Measurements from ENCODE around the gene CELSR1. TPM values are rescaled to one million over a fixed set of nuclear protein-coding genes. Genes with fewer than 3 reads are reported as not detected.

Gene CELSR1
- total RNA-seq, 1 donor from 2014 or later: 8.9 TPM

GRCh38 chr22:46350646-46351045 lies 186.8 kb downstream of the CELSR1 start:
- intact Hi-C loops (cut with micrococcal nuclease): no loop called here
- H3K27ac ChIP-seq (replicated peaks): peak overlapping the region; percentile 91

GRCh38 chr22:46350121-46350520 lies 187.3 kb downstream of the CELSR1 start:
- Histone ChIP-seq H3K36me3 (peaks cover 96% of the 10 kb centered on the region), H3K9me3 (replicated peaks) (no peaks in the 10 kb centered on the region), H3K4me3 (no peak overlapping the region), H3K27me3 (ENCODE audit: low read depth) (no peaks in the 10 kb centered on the region), H3K4me1 (peaks cover 87% of the 10 kb centered on the region), H3K27ac (replicated peaks) (peak overlapping the region; percentile 91)
- DNase-seq: no peak
- intact Hi-C loops (cut with micrococcal nuclease): no loop called here
- no peak for TF ChIP-seq CTCF (IDR thresholded peaks at IDR 0.05; ENCODE audit: borderline replicate concordance)

More at GRCh38 chr22:46350646-46351045, 186.8 kb downstream of the CELSR1 start:
- Histone ChIP-seq H3K27me3 (ENCODE audit: low read depth) (no peaks in the 10 kb centered on the region), H3K36me3 (peaks cover 94% of the 10 kb centered on the region), H3K4me3 (no peak overlapping the region), H3K9me3 (replicated peaks) (no peaks in the 10 kb centered on the region), H3K4me1 (peaks cover 87% of the 10 kb centered on the region)
- no peak for TF ChIP-seq CTCF (IDR thresholded peaks at IDR 0.05; ENCODE audit: borderline replicate concordance)
- no peak for DNase-seq

GRCh38 chr22:46349681-46350080 lies 187.7 kb downstream of the CELSR1 start:
- Histone ChIP-seq H3K4me3 (no peak overlapping the region), H3K4me1 (peaks cover 87% of the 10 kb centered on the region), H3K9me3 (replicated peaks) (no peaks in the 10 kb centered on the region), H3K27me3 (ENCODE audit: low read depth) (no peaks in the 10 kb centered on the region), H3K36me3 (peaks cover 98% of the 10 kb centered on the region), H3K27ac (replicated peaks) (peak overlapping the region; percentile 91)
- TF ChIP-seq CTCF (IDR thresholded peaks at IDR 0.05; ENCODE audit: borderline replicate concordance): no peak
- DNase-seq: no peak
- intact Hi-C loops (cut with micrococcal nuclease): no loop called here

- H3K27ac ChIP-seq (replicated peaks): peak overlapping the region; percentile 91
These were observed 188.2 kb downstream of the CELSR1 start for GRCh38 chr22:46349238-46349637.

GRCh38 chr22:46348099-46348695 lies 189.2 kb downstream of the CELSR1 start:
- no peaks in the 10 kb centered on the region for H3K27me3 ChIP-seq (ENCODE audit: low read depth)
- TF ChIP-seq CTCF (IDR thresholded peaks at IDR 0.05; ENCODE audit: borderline replicate concordance): no peak
- peak overlapping the region; percentile 91 for H3K27ac ChIP-seq (replicated peaks)
- no peak for DNase-seq
- H3K4me1 ChIP-seq: peaks cover 84% of the 10 kb centered on the region
- no peaks in the 10 kb centered on the region for H3K9me3 ChIP-seq (replicated peaks)
- H3K4me3 ChIP-seq: no peak overlapping the region
- intact Hi-C loops (cut with micrococcal nuclease): no loop called here
- H3K36me3 ChIP-seq: peaks cover 98% of the 10 kb centered on the region

More at GRCh38 chr22:46349238-46349637, 188.2 kb downstream of the CELSR1 start:
- intact Hi-C loops (cut with micrococcal nuclease): no loop called here
- no peak for DNase-seq
- peaks cover 87% of the 10 kb centered on the region for H3K4me1 ChIP-seq
- H3K27me3 ChIP-seq (ENCODE audit: low read depth): no peaks in the 10 kb centered on the region
- no peak for TF ChIP-seq CTCF (IDR thresholded peaks at IDR 0.05; ENCODE audit: borderline replicate concordance)
- H3K4me3 ChIP-seq: no peak overlapping the region
- H3K36me3 ChIP-seq: peaks cover 98% of the 10 kb centered on the region
- no peaks in the 10 kb centered on the region for H3K9me3 ChIP-seq (replicated peaks)
